ENCODE data around the gene IL17REL.
A peak's percentile ranks its signal among the peaks of the same experiment; 100 is the strongest.

IL17REL gene

DNA sequence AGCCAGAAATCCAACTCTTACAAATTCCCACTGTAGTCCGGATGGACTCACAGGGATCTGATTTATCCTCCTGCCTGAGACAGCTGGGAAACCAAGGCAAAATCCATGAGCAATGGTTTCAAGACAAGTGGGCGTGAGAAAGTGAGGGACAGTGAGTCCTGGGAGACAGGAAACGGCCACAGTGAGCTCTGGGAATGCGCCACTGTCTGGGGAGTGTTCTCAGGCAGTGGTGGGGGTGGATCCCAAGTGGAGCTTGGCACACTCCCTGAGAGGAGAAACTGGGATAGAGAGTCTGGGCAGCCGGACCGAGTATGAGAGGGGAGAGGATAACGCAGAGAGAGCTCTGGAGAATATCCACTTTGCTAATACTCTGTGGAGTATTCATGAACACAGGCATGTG, 9.8 kb downstream of the IL17REL start:
- Histone ChIP-seq H3K4me2 (ENCODE audit: low read depth, low read length, poor library complexity, severe bottlenecking) (no peak overlapping the region), H3K27me3 (ENCODE audit: insufficient read depth, low read length, poor library complexity, severe bottlenecking) (no peaks in the 10 kb centered on the region), H4K20me1 (ENCODE audit: insufficient read depth, low read length, poor library complexity, severe bottlenecking) (no peaks in the 10 kb centered on the region), H3K9me3 (ENCODE audit: insufficient read depth, low read depth, low read length) (no peaks in the 10 kb centered on the region), H3K9me2 (replicated peaks; ENCODE audit: low read depth, low read length) (no peaks in the 10 kb centered on the region), H3K4me1 (ENCODE audit: insufficient read depth, low read length, poor library complexity, severe bottlenecking) (no peaks in the 10 kb centered on the region), H2AFZ (ENCODE audit: low read length) (no peak overlapping the region), H3K79me2 (ENCODE audit: insufficient read depth, low read length) (no peaks in the 10 kb centered on the region), H3K9ac (ENCODE audit: low read depth, low read length, poor library complexity, severe bottlenecking) (no peak overlapping the region), H3K36me3 (ENCODE audit: insufficient read depth, low read length) (no peaks in the 10 kb centered on the region), H3F3A (ENCODE audit: low read depth) (no peaks in the 10 kb centered on the region), H3K4me3 (ENCODE audit: low read length, poor library complexity, severe bottlenecking) (no peak overlapping the region)
- TF ChIP-seq, protein P1, sequence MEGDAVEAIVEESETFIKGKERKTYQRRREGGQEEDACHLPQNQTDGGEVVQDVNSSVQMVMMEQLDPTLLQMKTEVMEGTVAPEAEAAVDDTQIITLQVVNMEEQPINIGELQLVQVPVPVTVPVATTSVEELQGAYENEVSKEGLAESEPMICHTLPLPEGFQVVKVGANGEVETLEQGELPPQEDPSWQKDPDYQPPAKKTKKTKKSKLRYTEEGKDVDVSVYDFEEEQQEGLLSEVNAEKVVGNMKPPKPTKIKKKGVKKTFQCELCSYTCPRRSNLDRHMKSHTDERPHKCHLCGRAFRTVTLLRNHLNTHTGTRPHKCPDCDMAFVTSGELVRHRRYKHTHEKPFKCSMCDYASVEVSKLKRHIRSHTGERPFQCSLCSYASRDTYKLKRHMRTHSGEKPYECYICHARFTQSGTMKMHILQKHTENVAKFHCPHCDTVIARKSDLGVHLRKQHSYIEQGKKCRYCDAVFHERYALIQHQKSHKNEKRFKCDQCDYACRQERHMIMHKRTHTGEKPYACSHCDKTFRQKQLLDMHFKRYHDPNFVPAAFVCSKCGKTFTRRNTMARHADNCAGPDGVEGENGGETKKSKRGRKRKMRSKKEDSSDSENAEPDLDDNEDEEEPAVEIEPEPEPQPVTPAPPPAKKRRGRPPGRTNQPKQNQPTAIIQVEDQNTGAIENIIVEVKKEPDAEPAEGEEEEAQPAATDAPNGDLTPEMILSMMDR (conservative IDR thresholded peaks at IDR 0.05; ENCODE audit: low read length) = no peak
- no peak for TF ChIP-seq EZH2phosphoT487 (IDR thresholded peaks at IDR 0.05; ENCODE audit: borderline replicate concordance)

DNA sequence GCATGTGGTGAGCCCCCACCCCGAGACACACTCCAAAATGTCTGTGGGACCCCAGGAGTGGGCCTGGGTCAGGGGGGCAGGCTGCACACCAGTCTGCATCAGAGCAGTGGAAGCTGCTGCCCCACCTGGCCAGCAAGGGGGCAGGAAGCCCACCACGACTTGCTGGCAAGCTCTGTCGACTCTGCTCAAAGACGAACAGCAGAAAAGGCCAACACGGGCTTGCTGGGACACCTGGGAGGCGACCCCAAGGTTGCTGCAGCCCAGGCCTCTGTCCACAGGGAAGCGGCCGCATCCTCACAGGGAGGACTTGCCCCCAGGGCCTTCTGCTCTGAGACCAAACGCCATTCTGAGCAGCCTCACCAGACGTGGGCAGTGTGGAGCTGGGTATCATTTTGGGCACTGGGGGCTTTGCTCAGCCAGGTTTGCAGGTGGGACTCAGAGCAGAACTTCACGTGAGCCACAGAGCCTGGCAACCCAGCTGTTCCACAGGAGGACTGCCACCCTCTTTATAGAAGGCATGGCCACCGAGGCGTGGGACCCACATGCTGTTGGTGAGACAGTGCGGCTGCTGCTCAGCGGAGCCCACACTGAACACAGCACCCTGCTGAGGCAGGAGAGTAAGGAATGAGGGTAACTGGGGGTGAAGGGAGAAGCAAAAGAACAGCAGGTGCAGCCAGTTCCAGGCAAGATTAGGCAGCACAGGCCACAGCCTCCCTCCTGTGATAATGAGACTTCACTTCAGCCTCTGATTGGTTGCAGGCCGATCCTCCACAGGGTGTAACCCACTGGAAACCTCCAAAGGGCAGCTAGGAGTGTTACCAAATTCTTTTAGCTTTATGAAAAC, 11.0 kb downstream of the IL17REL start:
- Histone ChIP-seq H3K27me3 (ENCODE audit: insufficient read depth, low read length, poor library complexity, severe bottlenecking) (no peaks in the 10 kb centered on the region), H3K9ac (ENCODE audit: low read depth, low read length, poor library complexity, severe bottlenecking) (no peak overlapping the region), H3K4me1 (ENCODE audit: insufficient read depth, low read length, poor library complexity, severe bottlenecking) (no peaks in the 10 kb centered on the region), H3K79me2 (ENCODE audit: insufficient read depth, low read length) (no peaks in the 10 kb centered on the region), H4K20me1 (ENCODE audit: insufficient read depth, low read length, poor library complexity, severe bottlenecking) (no peaks in the 10 kb centered on the region), H3K9me3 (ENCODE audit: insufficient read depth, low read depth, low read length) (no peaks in the 10 kb centered on the region), H3K4me3 (ENCODE audit: low read length, poor library complexity, severe bottlenecking) (no peak overlapping the region), H3K36me3 (ENCODE audit: insufficient read depth, low read length) (no peaks in the 10 kb centered on the region), H3K9me2 (replicated peaks; ENCODE audit: low read depth, low read length) (no peaks in the 10 kb centered on the region), H3F3A (ENCODE audit: low read depth) (no peaks in the 10 kb centered on the region), H2AFZ (ENCODE audit: low read length) (no peak overlapping the region), H3K4me2 (ENCODE audit: low read depth, low read length, poor library complexity, severe bottlenecking) (no peak overlapping the region)
- TF ChIP-seq, protein P1 (conservative IDR thresholded peaks at IDR 0.05; ENCODE audit: low read length) = peak; percentile 29
- no peak for TF ChIP-seq EZH2phosphoT487 (IDR thresholded peaks at IDR 0.05; ENCODE audit: borderline replicate concordance)

DNA sequence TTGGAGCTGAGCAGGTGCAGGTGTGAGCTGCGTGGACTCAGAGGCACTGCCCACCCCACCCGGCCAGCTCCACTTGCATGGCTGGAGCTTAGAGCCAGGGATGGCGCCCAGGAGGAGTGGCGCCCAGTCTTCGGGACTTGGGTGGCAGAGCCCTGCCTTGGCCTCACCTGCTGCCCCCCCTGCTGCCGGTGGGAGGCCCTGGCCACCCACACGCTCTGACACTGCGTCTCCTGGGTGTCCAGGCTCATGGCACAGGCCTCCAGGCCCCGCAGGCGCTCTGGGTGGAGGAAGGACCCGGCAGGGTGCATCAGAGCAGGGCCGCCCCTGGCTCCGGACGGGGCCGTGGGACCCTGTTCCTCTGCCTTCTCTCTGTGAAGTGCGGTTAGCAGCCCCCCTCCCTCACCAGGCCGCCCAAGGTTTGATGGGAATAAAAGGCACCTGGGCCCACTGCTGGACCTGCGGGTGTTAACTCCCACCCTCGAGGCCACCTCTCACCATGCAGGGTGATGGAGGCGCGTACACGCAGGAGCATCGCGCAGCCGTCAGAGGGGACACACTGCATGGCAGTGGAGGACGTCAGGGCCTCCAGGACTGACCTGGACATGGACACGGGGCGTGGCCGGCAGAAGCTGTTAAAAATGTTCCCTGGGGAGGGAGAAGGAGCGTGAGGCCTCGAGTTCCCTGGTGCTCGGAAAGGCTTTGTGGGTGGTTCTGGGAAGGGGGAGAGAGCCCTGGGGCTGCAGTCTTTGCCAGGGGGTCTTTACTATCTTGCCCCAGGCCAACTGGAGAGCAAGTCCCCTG, 11.8 kb downstream of the IL17REL start:
- no peaks in the 10 kb centered on the region for H3K36me3 ChIP-seq (ENCODE audit: insufficient read depth, low read length)
- TF ChIP-seq, protein P1 (conservative IDR thresholded peaks at IDR 0.05; ENCODE audit: low read length) = no peak
- no peak for TF ChIP-seq EZH2phosphoT487 (IDR thresholded peaks at IDR 0.05; ENCODE audit: borderline replicate concordance)

More for the DNA sequence above, 11.8 kb downstream of the IL17REL start:
- H2AFZ ChIP-seq (ENCODE audit: low read length) = no peak overlapping the region
- no peak overlapping the region for H3K4me2 ChIP-seq (ENCODE audit: low read depth, low read length, poor library complexity, severe bottlenecking)
- no peaks in the 10 kb centered on the region for H4K20me1 ChIP-seq (ENCODE audit: insufficient read depth, low read length, poor library complexity, severe bottlenecking)
- H3K4me3 ChIP-seq (ENCODE audit: low read length, poor library complexity, severe bottlenecking) = no peak overlapping the region
- H3K9ac ChIP-seq (ENCODE audit: low read depth, low read length, poor library complexity, severe bottlenecking) = no peak overlapping the region
- H3K9me2 ChIP-seq (replicated peaks; ENCODE audit: low read depth, low read length) = no peaks in the 10 kb centered on the region
- H3F3A ChIP-seq (ENCODE audit: low read depth) = no peaks in the 10 kb centered on the region
- no peaks in the 10 kb centered on the region for H3K27me3 ChIP-seq (ENCODE audit: insufficient read depth, low read length, poor library complexity, severe bottlenecking)
- H3K9me3 ChIP-seq (ENCODE audit: insufficient read depth, low read depth, low read length) = no peaks in the 10 kb centered on the region
- no peaks in the 10 kb centered on the region for H3K4me1 ChIP-seq (ENCODE audit: insufficient read depth, low read length, poor library complexity, severe bottlenecking)
- no peaks in the 10 kb centered on the region for H3K79me2 ChIP-seq (ENCODE audit: insufficient read depth, low read length)
